ENCODE data around the gene BIN2.

The BIN2 gene

GRCh38 chr12:51348116-51348515 lies 24.1 kb upstream of the BIN2 start:
- TF ChIP-seq CTCF (conservative IDR thresholded peaks at IDR 0.05; ENCODE audit: control insufficient read depth, insufficient read depth, low read depth, low read length), result no peak
- no peak overlapping the region for H3K4me3 ChIP-seq (ENCODE audit: control insufficient read depth, low read depth, low read length)
- no peak for DNase-seq (ENCODE audit: low read depth)

- no peak within 1 kb of the TSS for H3K4me3 ChIP-seq (ENCODE audit: control insufficient read depth, low read depth, low read length)
- no peak for DNase-seq (ENCODE audit: low read depth)
Measured at GRCh38 chr12:51346581-51346980, 22.6 kb upstream of the BIN2 start, which contains the start of gene CELA1. CELA1 (minus strand) TSS chr12:51346679; CDS start chr12:51346638, 41 bp downstream.

GRCh38 chr12:51345681-51346080 lies 21.7 kb upstream of the BIN2 start:
- no peak overlapping the region for H3K4me3 ChIP-seq (ENCODE audit: control insufficient read depth, low read depth, low read length)
- peak; percentile 14 for DNase-seq (ENCODE audit: low read depth)
- no peak for TF ChIP-seq CTCF (conservative IDR thresholded peaks at IDR 0.05; ENCODE audit: control insufficient read depth, insufficient read depth, low read depth, low read length)

More at GRCh38 chr12:51346581-51346980, 22.6 kb upstream of the BIN2 start, which contains the start of gene CELA1:
- TF ChIP-seq CTCF (conservative IDR thresholded peaks at IDR 0.05; ENCODE audit: control insufficient read depth, insufficient read depth, low read depth, low read length), result no peak

- no peak overlapping the region for H3K4me3 ChIP-seq (ENCODE audit: control insufficient read depth, low read depth, low read length)
- TF ChIP-seq CTCF (conservative IDR thresholded peaks at IDR 0.05; ENCODE audit: control insufficient read depth, insufficient read depth, low read depth, low read length), result no peak
- no peak for DNase-seq (ENCODE audit: low read depth)
Measured at GRCh38 chr12:51343201-51343600, 19.2 kb upstream of the BIN2 start.

- TF ChIP-seq CTCF (conservative IDR thresholded peaks at IDR 0.05; ENCODE audit: control insufficient read depth, insufficient read depth, low read depth, low read length), result no peak
- no peak overlapping the region for H3K4me3 ChIP-seq (ENCODE audit: control insufficient read depth, low read depth, low read length)
- no peak for DNase-seq (ENCODE audit: low read depth)
Measured at GRCh38 chr12:51342416-51342815, 18.4 kb upstream of the BIN2 start.

GRCh38 chr12:51341251-51342007 lies 17.5 kb upstream of the BIN2 start:
- peak overlapping the region; percentile 29 for H3K4me3 ChIP-seq (ENCODE audit: control insufficient read depth, low read depth, low read length)
- peak; percentile 73 for DNase-seq (ENCODE audit: low read depth)
- TF ChIP-seq CTCF (conservative IDR thresholded peaks at IDR 0.05; ENCODE audit: control insufficient read depth, insufficient read depth, low read depth, low read length), result peak; percentile 100

Measured in fibroblast of mammary gland (primary cell).